Mesenchymal stem cell (in vitro differentiated cells and primary cell): ENCODE measurements around the gene SCN4B.

Source experiments
- DNase-seq: peaks from one replicate; pipeline ENCODE4 v3.0.0-alpha.2; 2013
- H2AFZ ChIP-seq: one replicate; pipeline ENCODE4 v1.6.1; 2013; ENCODE audit warnings: low read depth, mild to moderate bottlenecking, control low read depth, inconsistent platforms, low read length, moderate library complexity
- H2AK5ac ChIP-seq: 2 replicates; pipeline ENCODE4 v1.6.1; 2013; ENCODE audit warnings: low read length, moderate library complexity, mild to moderate bottlenecking, inconsistent platforms; ENCODE audit not compliant: severe bottlenecking
- H2BK120ac ChIP-seq: one replicate; pipeline ENCODE4 v1.6.1; 2013; ENCODE audit warnings: low read depth, mild to moderate bottlenecking, inconsistent platforms, low read length, moderate library complexity
- H2BK12ac ChIP-seq, 2 experiments: one replicate each; pipeline ENCODE4 v1.6.1; 2013; ENCODE audit warnings: inconsistent platforms in 2 of 2, low read length in 2 of 2, mild to moderate bottlenecking in 2 of 2, moderate library complexity in 2 of 2, control low read depth in 1 of 2
- H2BK15ac ChIP-seq: one replicate; pipeline ENCODE4 v1.6.1; 2013; ENCODE audit warnings: mild to moderate bottlenecking, low read depth, inconsistent platforms; ENCODE audit not compliant: poor library complexity, severe bottlenecking
- H2BK5ac ChIP-seq: 2 replicates; pipeline ENCODE4 v1.6.1; 2013; ENCODE audit warnings: low read depth, mild to moderate bottlenecking, low read length, control low read depth, inconsistent platforms; ENCODE audit not compliant: poor library complexity, severe bottlenecking
- H3K14ac ChIP-seq, 2 experiments: one replicate each; pipeline ENCODE4 v1.6.1; 2013; ENCODE audit warnings: inconsistent platforms in 2 of 2, low read length in 2 of 2, control low read depth in 1 of 2, mild to moderate bottlenecking in 1 of 2, moderate library complexity in 1 of 2
- H3K18ac ChIP-seq, 2 experiments: one replicate each; pipeline ENCODE4 v1.6.1; 2013; ENCODE audit warnings: inconsistent platforms in 2 of 2, low read length in 2 of 2, control low read depth in 1 of 2, low read depth in 1 of 2, mild to moderate bottlenecking in 1 of 2
- H3K23ac ChIP-seq, 2 experiments: one replicate each; pipeline ENCODE4 v1.6.1; 2013; ENCODE audit warnings: inconsistent platforms in 2 of 2, low read length in 2 of 2, mild to moderate bottlenecking in 2 of 2, moderate library complexity in 2 of 2, control low read depth in 1 of 2
- H3K27ac ChIP-seq: 2 replicates; pipeline ENCODE4 v1.5.1; 2013; ENCODE audit warnings: mild to moderate bottlenecking, moderate library complexity, low read length, control low read depth, inconsistent platforms; ENCODE audit not compliant: poor library complexity, severe bottlenecking
- H3K27me3 ChIP-seq, 2 experiments: 2 replicates each; pipeline versions ENCODE4 v1.6.1 to v1.7.0; 2013; ENCODE audit warnings: low read length in 2 of 2, mild to moderate bottlenecking in 2 of 2, moderate library complexity in 2 of 2, control low read depth in 1 of 2, inconsistent platforms in 1 of 2; ENCODE audit not compliant: control insufficient read depth in 1 of 2, insufficient read depth in 1 of 2
- H3K36me3 ChIP-seq, 2 experiments: 2 replicates each; pipeline versions ENCODE4 v1.6.1 to v1.7.0; 2013; ENCODE audit warnings: low read length in 2 of 2, control low read depth in 1 of 2, inconsistent platforms in 1 of 2, low read depth in 1 of 2, mild to moderate bottlenecking in 1 of 2; ENCODE audit not compliant: insufficient read depth in 2 of 2, control insufficient read depth in 1 of 2
- H3K4ac ChIP-seq, 2 experiments: one replicate each; pipeline ENCODE4 v1.6.1; 2013; ENCODE audit warnings: inconsistent platforms in 2 of 2, low read length in 2 of 2, mild to moderate bottlenecking in 2 of 2, moderate library complexity in 2 of 2, control low read depth in 1 of 2, low read depth in 1 of 2
- H3K4me1 ChIP-seq: 2 replicates; pipeline ENCODE4 v1.6.1; 2013; ENCODE audit warnings: low read depth, low read length, control low read depth; ENCODE audit not compliant: control insufficient read depth, insufficient read depth
- H3K4me2 ChIP-seq: 2 replicates; pipeline ENCODE4 v1.6.1; 2013; ENCODE audit warnings: low read length, mild to moderate bottlenecking, inconsistent platforms; ENCODE audit not compliant: poor library complexity, severe bottlenecking
- H3K4me3 ChIP-seq, 2 experiments: 2 replicates each; pipeline versions ENCODE4 v1.5.1 to v1.7.0; 2013; ENCODE audit warnings: low read length in 2 of 2, mild to moderate bottlenecking in 2 of 2, control low read depth in 1 of 2, low read depth in 1 of 2; ENCODE audit not compliant: insufficient read depth in 1 of 2
- H3K79me1 ChIP-seq: replicated peaks from 2 replicates; pipeline ENCODE4 v1.6.1; 2013; ENCODE audit warnings: mild to moderate bottlenecking, control low read depth, low read length, inconsistent platforms; ENCODE audit not compliant: poor library complexity, severe bottlenecking
- H3K9ac ChIP-seq: 2 replicates; pipeline ENCODE4 v1.7.0; 2013; ENCODE audit warnings: mild to moderate bottlenecking, low read length, moderate library complexity
- H3K9me3 ChIP-seq: 2 replicates; pipeline ENCODE4 v1.7.0; 2013; ENCODE audit warnings: mild to moderate bottlenecking, low read length; ENCODE audit not compliant: control insufficient read depth
- H4K8ac ChIP-seq: one replicate; pipeline ENCODE4 v1.6.1; 2013; ENCODE audit warnings: inconsistent platforms, mild to moderate bottlenecking, low read length, moderate library complexity
- H4K91ac ChIP-seq: one replicate; pipeline ENCODE4 v1.6.1; 2013; ENCODE audit warnings: mild to moderate bottlenecking, low read length, inconsistent platforms
- WGBS: methylation state at CpG from one replicate; pipeline ENCODE4 v1.1.7; 2013; ENCODE audit warnings: mixed read lengths; 5-methylcytosine and 5-hydroxymethylcytosine counted together

Gene SCN4B

DNA sequence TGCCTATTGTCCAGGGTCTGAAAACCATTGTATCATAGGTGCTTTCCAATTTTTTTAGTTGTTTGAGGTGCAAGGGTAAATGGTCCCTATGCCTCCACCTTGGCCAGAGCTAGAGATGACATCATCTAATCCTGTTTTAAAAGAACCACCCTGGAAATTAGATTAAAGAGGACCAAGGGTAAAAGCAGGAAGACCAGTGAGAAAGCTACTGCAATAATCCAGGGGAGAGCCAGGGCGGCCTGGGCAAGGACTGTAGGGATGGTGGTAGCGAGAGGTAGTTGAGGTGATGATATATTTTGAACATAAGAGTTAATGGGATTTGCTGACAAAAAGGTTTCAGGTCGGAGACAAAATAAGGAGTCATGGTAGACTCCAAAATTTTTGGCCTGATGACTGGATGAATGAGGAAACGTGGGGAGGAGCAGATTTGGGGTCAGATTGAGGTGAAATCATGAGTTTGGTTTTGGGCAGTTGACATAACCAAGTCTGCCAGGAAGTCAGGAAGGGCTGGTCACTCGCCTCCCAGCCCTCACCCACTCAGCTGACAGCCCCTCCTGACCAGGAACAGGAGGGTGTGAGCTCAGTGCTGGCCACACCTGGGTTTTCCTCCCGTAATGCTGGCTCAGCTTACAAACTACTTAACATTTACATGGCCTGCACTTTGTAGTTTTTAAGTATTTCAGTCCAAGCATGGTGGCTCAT, 23.0 kb downstream of the SCN4B start:
- H2AK5ac ChIP-seq, result no peak overlapping the region
- no peak overlapping the region for H3K18ac ChIP-seq
- no peak overlapping the region for H4K91ac ChIP-seq
- H2BK5ac ChIP-seq, result no peak overlapping the region
- no peaks in the 10 kb centered on the region for H3K4me1 ChIP-seq
- no peak overlapping the region for H2BK12ac ChIP-seq
- peaks cover 36 to 62% of the 10 kb centered on the region in 2 experiments for H3K27me3 ChIP-seq
- no peak for DNase-seq
- H3K9me3 ChIP-seq, result no peaks in the 10 kb centered on the region
- no peak overlapping the region for H3K4me2 ChIP-seq
- H3K36me3 ChIP-seq, result no peaks in the 10 kb centered on the region
- no peak overlapping the region for H2AFZ ChIP-seq
- no peak overlapping the region for H3K9ac ChIP-seq
- no peak overlapping the region for H3K23ac ChIP-seq
- H3K14ac ChIP-seq, result no peak overlapping the region
- H3K79me1 ChIP-seq, result no peaks in the 10 kb centered on the region
- no peak overlapping the region for H3K4me3 ChIP-seq
- no peak overlapping the region for H3K27ac ChIP-seq
- H4K8ac ChIP-seq, result no peak overlapping the region
- WGBS, result 62% methylated on average over 6 of the region's 6 CpGs
- H2BK120ac ChIP-seq, result no peak overlapping the region
- no peak overlapping the region for H2BK15ac ChIP-seq
- H3K4ac ChIP-seq, result no peak overlapping the region

- Histone ChIP-seq H3K4me3 (no peak overlapping the region), H3K27ac (no peak overlapping the region), H3K4me1 (no peaks in the 10 kb centered on the region), H3K9me3 (no peaks in the 10 kb centered on the region), H2BK120ac (no peak overlapping the region), H3K36me3 (no peaks in the 10 kb centered on the region), H2AFZ (no peak overlapping the region), H4K8ac (no peak overlapping the region), H3K18ac (no peak overlapping the region), H3K4me2 (no peak overlapping the region), H3K14ac (no peak overlapping the region), H2BK15ac (no peak overlapping the region), H2BK12ac (no peak overlapping the region), H3K4ac (no peak overlapping the region), H2BK5ac (no peak overlapping the region), H3K79me1 (no peaks in the 10 kb centered on the region), H3K23ac (no peak overlapping the region), H2AK5ac (no peak overlapping the region), H4K91ac (no peak overlapping the region), H3K27me3 (peaks cover 29 to 56% of the 10 kb centered on the region in 2 experiments), H3K9ac (no peak overlapping the region)
- no peak for DNase-seq
- WGBS, result 81% methylated on average over 10 of the region's 11 CpGs
Measured at GRCh38 chr11:118128721-118129470, 23.7 kb downstream of the SCN4B start.

DNA sequence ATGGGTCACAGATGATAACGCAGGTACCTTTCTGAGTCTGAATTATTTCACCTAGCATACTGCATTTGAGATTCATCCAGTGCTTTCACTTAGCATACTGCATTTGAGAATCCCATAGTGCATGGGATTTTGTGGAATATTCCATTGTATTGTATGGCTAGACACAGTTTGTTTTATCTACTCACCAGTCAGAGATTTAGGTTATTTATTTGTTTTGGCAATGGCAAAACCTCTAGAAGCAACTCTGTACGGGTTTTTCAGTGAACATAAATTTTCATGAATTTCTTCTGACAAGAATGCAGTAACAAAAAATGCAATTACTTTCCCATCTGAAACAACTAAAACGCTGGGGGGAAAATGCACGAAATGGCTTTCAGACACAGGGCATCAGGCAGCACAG, 24.3 kb downstream of the SCN4B start:
- no peaks in the 10 kb centered on the region for H3K36me3 ChIP-seq
- WGBS, result 55% methylated on average over 4 of the region's 4 CpGs

GRCh38 chr11:118126082-118126838, 26.4 kb downstream of the SCN4B start:
- no peak overlapping the region for H2AK5ac ChIP-seq
- no peak for DNase-seq
- H3K4me3 ChIP-seq, result no peak overlapping the region
- H3K9ac ChIP-seq, result no peak overlapping the region
- peaks cover 18 to 47% of the 10 kb centered on the region in 2 experiments for H3K27me3 ChIP-seq
- no peaks in the 10 kb centered on the region for H3K36me3 ChIP-seq
- no peaks in the 10 kb centered on the region for H3K79me1 ChIP-seq
- H3K4me2 ChIP-seq, result no peak overlapping the region
- H2BK12ac ChIP-seq, result no peak overlapping the region
- H2AFZ ChIP-seq, result no peak overlapping the region
- no peak overlapping the region for H3K27ac ChIP-seq
- H4K8ac ChIP-seq, result no peak overlapping the region
- 90% methylated on average over 6 of the region's 7 CpGs for WGBS
- no peak overlapping the region for H4K91ac ChIP-seq
- H3K4me1 ChIP-seq, result no peaks in the 10 kb centered on the region
- H2BK120ac ChIP-seq, result no peak overlapping the region
- no peak overlapping the region for H3K14ac ChIP-seq
- H3K18ac ChIP-seq, result no peak overlapping the region
- no peak overlapping the region for H3K23ac ChIP-seq
- no peak overlapping the region for H2BK15ac ChIP-seq
- H2BK5ac ChIP-seq, result no peak overlapping the region
- H3K9me3 ChIP-seq, result no peaks in the 10 kb centered on the region
- no peak overlapping the region for H3K4ac ChIP-seq

More for the DNA sequence above, 24.3 kb downstream of the SCN4B start:
- Histone ChIP-seq H3K18ac (no peak overlapping the region), H3K23ac (no peak overlapping the region), H3K27ac (no peak overlapping the region), H4K8ac (no peak overlapping the region), H3K4me2 (no peak overlapping the region), H2BK15ac (no peak overlapping the region), H2BK5ac (no peak overlapping the region), H3K4me3 (no peak overlapping the region), H3K4ac (no peak overlapping the region), H3K9ac (no peak overlapping the region), H2AFZ (no peak overlapping the region), H2AK5ac (no peak overlapping the region), H2BK12ac (no peak overlapping the region), H3K9me3 (no peaks in the 10 kb centered on the region), H3K79me1 (no peaks in the 10 kb centered on the region), H4K91ac (no peak overlapping the region), H3K27me3 (peaks cover 23 to 53% of the 10 kb centered on the region in 2 experiments), H3K4me1 (no peaks in the 10 kb centered on the region), H2BK120ac (no peak overlapping the region), H3K14ac (no peak overlapping the region)
- DNase-seq, result no peak
